Dedifferentiated amniotic fluid mesenchymal stem cell (primary cell): ENCODE data around the gene NR1D1.

ENCODE experiments used
- DNase-seq: peaks from one replicate; pipeline ENCODE4 v3.0.0-alpha.2; 2016; ENCODE audit errors: extremely low spot score

Gene NR1D1

DNA sequence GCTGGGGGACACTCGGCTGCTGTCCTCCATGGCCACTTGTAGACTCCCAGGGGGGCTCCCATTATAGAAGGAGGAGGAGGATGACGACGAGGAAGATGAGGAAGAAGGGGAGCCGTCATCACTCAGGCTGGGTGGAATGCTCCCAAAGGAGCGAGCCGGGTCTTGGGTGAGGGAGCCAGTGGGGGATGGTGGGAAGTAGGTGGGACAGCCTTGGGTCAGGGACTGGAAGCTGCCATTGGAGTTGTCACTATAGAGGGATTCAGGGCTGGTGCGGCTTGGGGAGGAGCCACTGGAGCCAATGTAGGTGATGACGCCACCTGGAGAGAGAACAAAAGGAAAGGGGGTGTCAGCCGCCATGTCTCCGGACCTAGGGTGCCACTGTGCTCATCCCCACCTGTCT is 3.3 kb downstream of the NR1D1 start:
- no peak for DNase-seq

DNA sequence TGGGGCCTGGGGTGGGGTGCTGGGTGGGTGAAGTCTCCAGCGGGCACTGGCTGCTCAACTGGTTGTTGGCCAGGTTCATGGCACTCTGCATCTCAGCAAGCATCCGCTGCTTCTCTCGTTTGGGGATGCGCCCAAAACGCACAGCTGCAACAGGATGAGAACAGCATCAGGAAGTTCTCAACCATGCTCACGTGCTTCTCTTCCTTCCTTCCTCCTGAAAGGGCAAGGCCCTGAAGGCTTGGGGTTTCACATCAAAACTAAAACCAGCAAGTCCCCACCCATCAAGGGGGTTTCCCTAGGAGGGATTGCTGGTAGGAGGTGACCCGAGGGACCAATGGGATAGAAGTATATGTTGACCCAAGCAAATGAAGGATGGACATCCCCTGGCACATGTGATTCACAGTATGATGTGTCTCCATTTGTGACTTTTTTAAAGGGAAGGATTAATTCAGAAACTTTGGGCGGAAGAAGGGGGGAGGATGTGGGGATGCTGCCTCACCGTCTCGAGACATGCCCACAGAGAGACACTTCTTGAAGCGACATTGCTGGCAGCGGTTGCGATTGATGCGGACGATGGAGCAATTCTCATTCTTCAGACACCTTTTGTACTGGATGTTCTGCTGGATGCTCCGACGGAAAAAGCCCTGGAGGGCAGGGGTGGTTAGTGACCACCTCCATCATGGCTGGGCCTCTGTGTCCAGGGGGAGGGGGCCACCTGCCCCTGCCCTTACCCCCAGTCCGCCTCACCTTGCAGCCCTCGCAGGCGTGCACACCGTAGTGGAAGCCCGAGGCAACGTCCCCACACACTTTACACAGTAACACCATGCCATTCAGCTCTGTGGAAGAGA is 4.2 kb downstream of the NR1D1 start:
- DNase-seq, result no peak

DNA sequence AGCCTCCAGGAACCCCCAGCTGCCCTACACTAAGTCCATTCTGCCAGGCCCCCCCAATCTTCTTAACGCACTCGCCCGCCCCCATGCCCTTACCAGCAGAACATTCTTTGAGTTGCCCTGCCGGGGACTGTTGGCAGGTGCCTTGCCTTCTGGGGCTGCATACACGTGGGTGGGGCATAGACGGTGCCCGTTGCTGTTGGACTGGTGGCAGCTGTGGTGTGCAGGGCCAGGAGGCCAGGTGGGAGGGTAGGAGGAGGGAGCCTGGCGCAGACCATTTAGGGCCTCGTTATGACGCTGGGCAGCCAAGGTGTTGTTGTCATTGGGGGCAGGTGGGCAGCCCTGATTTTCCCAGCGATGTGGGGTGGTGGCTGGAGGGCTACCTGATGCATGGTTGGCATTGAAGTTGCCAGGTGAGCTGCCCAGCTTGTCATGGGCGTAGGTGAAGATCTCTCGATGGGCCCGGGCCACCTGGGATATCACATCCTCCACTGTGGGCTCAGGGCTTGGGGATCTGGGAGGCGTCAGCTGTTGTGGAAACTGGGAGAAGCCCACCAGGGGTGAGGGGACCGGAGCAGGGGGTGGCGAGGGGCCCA is 4.9 kb downstream of the NR1D1 start:
- no peak for DNase-seq

DNA sequence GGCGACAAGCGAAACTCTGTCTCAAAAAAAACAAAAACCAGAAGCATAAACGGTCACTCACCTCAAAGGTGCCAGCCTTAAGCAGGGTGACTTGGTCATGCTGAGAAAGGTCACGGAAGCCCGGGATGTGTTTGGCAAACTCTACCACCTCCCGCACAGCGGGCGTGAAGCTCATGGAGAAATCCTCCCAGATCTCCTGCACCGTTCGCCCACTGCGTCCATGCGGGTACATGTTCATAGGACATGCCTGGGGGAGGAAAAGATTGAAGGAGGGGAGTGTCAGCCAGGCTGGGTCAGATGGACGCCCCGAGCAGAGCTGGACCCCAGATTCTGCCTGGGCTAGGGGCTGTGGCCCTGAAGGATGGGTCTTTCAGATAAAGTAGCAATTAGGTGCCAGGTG is 5.5 kb downstream of the NR1D1 start:
- no peak for DNase-seq

DNA sequence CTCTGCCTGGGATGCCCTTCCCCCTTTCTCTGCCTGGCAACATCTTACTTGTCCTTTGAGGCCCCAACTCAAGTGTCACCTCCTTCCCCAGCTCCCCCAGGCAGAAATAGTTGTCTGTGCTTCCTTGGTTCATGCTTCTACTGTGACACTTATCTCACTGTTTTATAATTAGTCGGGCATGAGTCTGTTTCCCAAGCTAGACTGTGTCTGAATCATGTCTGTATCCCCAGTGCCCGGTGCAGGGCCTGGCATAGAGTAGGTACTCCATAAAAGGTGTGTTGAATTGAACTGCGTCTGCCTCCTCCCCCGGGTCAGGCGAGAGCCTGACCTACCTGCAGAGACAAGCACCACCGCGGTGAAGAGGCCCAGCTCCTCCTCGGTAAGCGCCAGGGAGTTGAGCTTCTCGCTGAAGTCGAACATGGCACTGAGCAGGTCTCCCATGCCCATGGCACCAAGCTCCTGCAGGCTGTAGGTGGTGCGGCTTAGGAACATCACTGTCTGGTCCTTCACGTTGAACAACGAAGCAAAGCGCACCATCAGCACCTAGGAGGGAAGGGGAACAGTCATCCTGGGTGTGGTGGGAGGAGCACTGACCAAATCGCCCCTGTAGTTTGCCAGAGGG is 6.7 kb downstream of the NR1D1 start:
- DNase-seq, result no peak

DNA sequence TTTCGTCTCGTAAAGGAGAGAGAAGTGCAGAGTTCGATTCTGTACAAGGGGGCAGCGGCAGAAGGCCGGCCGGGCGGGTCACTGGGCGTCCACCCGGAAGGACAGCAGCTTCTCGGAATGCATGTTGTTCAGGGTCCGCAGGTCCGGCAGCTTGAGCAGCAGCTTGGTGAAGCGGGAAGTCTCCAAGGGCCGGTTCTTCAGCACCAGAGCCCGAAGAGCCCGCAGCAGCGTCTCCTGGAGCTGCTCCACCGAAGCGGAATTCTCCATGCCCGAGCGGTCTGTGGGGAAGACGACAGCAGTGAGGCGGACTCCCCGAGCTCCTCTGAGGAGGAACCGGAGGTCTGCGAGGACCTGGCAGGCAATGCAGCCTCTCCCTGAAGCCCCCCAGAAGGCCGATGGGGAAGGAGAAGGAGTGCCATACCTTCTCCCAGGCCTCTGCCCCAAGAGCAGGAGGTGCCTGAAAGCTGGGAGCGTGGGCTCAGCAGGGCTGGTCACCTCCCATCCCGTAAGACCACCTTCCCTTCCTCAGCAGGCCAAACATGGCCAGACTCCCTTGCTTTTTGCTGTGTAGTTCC is 7.3 kb downstream of the NR1D1 start:
- no peak for DNase-seq

DNA sequence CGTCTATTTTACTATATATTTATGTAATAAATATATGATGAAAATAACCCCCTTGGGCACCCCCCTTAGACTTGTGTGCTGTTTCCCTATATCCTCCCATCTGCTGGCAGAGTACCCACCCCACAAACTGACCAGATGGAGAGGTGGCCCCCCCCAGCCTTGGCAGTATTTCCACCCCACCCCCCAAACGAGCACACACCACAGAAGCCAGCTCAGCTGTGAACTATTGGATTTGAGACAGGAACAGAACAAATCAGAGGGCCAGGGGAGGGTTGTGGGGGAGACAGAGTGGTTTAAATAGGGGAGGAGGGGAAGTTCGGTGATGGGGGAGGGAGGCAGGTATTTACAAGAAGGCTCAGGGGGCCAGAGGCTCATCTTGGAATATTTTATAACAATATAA is 7.8 kb downstream of the NR1D1 start:
- no peak for DNase-seq

DNA sequence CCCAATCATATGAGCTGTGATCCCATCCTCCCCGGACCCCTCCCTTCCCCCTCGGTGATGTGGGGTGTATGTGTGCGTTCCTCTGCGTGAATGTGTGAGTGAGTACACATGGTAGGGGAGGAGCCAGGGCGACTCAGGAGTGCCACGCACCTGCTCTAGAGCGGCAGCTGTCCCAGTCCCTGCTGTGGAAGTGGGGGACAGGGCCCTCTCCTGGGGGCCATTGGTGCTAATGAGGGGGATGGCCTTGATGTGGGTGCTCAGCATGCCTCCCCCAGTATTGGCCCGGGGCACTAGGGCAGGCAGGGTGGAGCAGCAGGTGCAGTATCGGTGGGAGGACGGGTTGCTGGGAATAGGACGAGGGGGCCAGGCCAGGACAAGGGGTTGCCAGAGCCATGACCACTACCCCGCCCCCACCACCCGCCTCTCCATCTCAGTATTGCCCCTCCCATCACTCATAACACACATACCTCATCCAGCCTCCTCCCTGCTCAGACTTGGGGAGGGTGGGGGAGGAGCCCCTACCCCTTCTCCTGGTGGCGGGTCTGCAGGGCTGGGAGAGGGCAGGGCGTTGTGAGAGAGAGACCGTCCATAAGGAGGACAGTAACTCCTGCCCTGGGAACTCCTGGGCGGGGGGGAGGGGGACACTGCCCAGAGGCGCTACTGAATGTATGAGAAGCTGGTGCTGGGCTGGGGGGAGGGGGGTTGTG is 8.5 kb downstream of the NR1D1 start:
- DNase-seq, result no peak

DNA sequence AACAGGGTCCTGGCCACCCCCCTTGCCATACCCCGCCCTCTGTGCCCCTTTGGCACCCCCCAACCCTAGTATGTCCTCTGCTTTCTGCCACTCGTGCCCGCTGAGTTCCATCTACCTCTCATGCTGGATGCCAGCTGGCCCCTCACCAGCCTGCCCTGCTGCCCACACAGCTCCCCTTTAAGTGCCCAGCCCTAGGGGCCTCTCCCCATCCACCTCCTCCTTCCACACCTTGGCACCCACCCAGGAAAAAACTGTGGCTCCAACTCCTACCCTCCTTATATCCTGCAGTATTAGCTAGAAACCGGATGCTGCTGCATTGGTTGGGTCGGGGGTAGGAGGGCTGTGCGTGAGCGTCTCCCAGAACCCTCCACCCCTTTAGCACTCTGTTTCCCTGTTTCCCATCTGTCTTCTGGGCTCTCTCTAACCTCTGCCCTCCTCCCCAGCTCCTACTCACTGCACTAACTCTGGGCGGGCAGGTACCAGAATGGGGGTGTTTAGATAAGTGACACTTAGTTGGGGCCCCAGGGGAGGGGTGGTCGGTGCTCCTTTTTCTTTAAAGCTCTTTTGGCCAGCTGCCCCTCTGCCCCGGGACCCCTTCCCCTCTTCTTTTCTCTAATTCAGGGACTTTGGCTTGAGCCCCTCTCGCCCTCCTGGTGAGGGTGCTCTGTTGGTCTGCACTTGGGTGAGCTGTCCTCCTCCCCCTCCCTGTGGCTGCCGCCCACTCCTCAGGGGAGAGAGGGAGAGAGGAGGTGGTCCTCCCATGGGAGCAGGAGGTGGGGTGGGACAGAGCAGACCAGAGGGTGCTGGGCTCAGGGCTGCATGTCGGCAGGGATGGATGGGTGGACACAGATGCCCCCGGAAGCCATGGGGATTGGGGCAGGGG is 9.9 kb downstream of the NR1D1 start:
- DNase-seq, result no peak

DNA sequence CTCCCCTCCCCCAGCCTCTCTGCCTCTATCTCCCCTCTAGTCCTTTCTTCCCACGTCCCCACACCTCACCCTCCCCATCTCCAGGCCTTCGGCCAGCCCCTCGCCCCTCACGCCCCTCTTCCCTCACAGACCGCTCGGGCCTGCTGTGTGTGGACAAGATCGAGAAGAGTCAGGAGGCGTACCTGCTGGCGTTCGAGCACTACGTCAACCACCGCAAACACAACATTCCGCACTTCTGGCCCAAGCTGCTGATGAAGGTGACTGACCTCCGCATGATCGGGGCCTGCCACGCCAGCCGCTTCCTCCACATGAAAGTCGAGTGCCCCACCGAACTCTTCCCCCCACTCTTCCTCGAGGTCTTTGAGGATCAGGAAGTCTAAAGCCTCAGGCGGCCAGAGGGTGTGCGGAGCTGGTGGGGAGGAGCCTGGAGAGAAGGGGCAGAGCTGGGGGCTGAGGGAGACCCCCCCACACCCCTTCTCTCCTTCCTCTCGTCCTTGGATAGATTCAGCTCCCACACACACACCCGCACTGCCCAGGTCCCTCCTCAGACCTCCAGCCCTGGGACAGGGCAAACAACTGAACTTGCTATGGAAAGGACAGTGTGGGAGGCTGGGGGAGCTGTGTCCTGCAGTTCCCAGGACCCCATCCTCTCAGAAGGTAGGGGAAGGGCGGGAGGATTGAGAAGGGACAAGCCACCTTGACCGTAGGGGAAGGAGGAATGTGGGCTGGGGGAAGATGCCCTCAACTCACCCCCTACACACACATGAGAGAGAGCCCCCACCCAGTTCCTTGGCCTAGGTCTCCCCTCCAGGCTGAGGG is 11.1 kb downstream of the NR1D1 start:
- no peak for DNase-seq

DNA sequence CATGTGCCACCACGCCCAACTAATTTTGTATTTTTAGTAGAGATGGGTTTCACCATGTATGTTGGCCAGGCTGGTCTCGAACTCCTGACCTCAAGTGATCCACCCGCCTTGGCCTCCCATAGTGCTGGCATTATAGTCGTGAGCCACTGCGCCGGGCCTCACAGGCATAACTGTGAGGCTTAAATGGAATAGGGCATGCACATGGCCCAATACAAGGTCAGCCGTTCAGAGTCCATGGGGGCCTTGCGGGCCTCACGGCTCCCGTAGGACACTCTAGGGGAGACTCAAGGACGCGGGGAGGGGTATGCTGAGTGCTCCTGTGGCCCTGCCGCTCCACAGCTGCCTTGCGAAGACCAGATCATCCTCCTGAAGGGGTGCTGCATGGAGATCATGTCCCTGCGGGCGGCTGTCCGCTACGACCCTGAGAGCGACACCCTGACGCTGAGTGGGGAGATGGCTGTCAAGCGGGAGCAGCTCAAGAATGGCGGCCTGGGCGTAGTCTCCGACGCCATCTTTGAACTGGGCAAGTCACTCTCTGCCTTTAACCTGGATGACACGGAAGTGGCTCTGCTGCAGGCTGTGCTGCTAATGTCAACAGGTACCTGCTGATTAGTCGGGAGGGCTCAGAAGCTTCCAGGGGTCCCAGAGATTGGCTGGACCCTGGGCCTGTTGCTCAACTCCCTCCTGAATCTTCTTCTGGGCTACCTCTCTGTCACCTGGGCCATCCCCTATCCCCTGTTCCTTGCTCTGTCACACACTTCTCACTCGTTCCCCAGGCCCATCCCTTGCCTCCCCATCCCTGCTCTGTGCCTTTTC is 12.3 kb downstream of the NR1D1 start:
- DNase-seq, result no peak

DNA sequence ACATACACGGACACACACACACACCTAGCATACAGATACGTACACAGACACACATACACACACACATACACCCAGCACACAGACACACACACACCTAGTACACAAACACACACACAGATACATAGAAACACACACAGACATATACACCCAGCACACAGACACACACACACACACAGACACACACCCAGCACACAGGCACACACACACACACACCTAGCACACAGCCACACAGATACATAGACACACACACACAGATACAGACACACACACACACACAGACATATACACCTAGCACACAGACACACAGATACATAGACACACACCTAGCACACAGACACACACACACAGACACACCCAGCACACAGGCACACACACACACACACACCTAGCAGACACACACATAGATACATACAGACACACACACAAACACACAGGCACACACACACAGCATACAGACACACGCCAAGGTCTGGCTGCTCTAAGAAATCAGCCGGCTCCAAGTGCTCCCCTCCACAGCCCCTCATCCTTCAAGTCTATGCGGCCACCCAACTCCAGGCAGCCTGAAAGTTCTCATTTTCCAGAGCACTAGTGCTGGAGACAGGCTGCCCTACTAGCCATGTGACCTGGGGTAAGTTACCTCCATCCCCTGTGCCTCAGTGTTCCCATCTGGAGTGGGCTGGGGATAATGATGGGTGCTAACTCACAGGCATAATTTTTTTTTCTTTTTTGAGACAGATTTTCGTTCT is 13.2 kb downstream of the NR1D1 start:
- no peak for DNase-seq

DNA sequence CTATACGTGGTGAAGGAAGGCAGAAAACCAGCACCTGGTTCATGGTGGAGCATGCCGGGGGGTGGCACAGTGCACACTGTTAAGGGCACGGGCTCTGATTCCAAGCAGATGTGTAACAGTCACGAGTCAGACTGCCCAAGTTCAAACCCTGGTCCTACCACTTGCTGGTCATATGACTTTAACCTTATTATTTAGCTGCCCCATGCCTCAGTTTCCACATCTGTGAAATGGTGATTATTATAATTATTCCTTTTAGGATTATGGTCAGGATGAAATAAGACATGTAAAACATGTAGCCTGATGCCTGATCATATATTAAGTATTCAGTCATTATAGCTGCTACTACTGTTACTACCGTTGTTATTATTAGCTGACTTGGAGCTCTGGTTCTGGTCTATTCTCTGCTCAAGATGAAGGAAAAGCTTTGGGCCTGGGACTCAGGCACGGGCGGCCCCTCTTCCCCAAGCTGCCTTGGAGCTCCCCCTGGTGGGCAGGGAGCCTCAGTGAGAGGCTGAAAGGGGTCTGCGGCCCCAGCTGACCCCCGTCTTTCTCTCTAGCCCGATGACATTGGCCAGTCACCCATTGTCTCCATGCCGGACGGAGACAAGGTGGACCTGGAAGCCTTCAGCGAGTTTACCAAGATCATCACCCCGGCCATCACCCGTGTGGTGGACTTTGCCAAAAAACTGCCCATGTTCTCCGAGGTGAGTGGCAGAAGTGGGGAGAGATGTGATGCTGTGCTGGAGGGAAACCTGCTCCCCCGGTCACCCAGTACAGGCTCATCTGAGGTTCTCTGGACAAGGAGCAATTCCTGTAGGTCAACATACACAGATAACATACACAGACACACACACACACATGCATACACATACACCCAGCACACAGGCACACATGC is 14.0 kb downstream of the NR1D1 start:
- no peak for DNase-seq

DNA sequence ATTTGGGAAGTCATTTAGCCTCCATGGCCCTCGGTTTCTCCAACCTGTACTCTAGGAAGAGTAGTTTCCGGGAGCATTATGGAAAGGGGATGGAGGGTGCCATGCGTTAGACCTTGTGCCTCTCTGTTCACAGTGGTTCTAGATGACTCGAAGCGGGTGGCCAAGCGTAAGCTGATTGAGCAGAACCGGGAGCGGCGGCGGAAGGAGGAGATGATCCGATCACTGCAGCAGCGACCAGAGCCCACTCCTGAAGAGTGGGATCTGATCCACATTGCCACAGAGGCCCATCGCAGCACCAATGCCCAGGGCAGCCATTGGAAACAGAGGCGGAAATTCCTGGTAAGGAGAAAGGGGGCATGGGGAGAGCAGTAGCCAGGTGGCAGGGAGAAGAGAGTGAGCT is 15.9 kb downstream of the NR1D1 start:
- DNase-seq, result no peak

DNA sequence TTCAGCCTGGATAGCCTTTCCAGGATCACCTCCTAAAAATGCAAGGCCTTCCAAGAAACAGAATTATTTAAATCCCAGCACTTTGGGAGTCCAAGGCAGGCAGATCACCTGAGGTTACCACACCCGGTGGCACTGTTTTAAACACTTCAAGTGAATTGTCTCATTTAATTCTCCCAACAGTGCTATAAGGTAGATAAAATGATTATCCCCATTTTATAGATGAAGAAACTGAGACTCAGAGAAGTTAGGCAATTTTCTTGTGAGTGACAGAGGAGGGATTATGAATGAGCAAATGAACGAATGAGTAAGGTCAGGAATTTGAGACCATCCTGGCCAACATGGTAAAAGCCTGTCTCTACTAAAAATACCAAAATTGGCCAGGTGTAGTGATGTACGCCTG is 20.8 kb downstream of the NR1D1 start:
- DNase-seq, result no peak

DNA sequence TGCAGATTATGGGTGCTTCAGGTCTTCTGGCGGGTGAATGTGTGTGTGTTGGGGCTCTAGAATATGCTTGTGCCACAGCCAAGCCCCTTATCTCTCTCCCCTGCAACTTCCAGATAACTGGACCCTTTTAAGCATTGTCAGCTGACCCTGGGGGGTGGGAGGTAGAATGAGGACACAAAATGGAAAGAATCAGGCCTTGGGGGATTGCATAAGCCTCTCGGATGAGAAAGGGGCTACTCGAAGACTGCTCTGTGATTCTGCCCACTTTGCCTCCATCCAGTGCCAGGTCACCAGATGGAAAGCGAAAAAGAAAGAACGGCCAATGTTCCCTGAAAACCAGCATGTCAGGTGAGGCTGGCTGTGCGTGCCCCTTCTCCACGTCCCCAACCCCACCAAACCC is 23.8 kb downstream of the NR1D1 start:
- DNase-seq, result no peak

DNA sequence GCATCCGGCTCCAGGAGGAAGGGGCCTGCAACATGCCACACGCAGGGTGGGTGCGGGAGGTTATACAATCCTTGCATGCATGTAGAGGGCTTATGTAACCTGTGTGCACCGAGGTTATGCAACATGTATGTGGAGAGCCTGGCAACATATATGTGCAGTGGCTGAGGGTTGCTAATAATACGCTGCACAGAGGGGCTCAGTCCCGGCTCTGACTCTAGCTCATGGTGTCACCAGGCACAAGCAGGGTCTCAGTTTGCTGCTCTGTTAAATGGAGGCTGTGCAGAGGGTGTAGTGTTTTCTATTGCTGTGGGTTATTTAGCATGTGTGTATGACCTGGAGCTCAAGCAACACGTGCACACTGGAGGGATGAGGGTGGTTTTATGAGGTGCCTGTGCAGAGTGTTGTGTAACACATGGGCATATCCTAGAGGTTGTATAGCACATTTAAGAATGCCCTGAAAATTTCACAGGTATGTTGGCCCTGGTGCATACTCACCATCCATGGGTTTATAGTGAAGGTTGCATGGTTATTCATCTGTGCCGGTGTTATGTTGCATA is 24.4 kb downstream of the NR1D1 start:
- no peak for DNase-seq
